ENCODE measurements around the gene GPATCH1. TPM values are rescaled to one million over a fixed set of nuclear protein-coding genes. Genes with fewer than 3 reads are reported as not detected.
A peak's percentile ranks its signal among the peaks of the same experiment; 100 is the strongest.

Gene GPATCH1
- total RNA-seq, 3 donors from 2014 or later (not counting 1 experiment from before 2014, with no cell fraction given): 9.1 to 15.0 (median 12.7) TPM

- Histone ChIP-seq H3K27me3 (ENCODE audit: control insufficient read depth, insufficient read depth, low read length) (no peaks in the 10 kb centered on the region), H3K9me3 (ENCODE audit: control insufficient read depth, insufficient read depth, low read length) (no peaks in the 10 kb centered on the region), H3K4me1 (ENCODE audit: control insufficient read depth, insufficient read depth, low read length) (peaks cover 5% of the 10 kb centered on the region), H3K36me3 (ENCODE audit: control insufficient read depth, insufficient read depth, low read length) (no peaks in the 10 kb centered on the region), H3K27ac (ENCODE audit: low read length) (no peak overlapping the region), H3K4me3 (ENCODE audit: low read length) (no peak overlapping the region)
- Mint-ChIP-seq H3K36me3 (no peaks in the 10 kb centered on the region), H3K9me3 (no peaks in the 10 kb centered on the region), H3K4me1 (peaks cover 5 to 7% of the 10 kb centered on the region in 2 donors), H3K27me3 (ENCODE audit: low read depth in 2 of 2) (peaks cover 0 to 7% of the 10 kb centered on the region in 2 donors), H3K4me3 (no peak overlapping the region), H3K27ac (peak overlapping the region in 1 of 2 donors; percentile 13)
- intact Hi-C loops (cut with micrococcal nuclease): loop anchor here (1.0 kb wide), 2 partner anchors 40 to 91 kb away; no protein-coding TSS in a partner anchor
- ATAC-seq: peak; percentile 94 to 100 (median 100)
- DNase-seq: peak; percentile 51 to 84
- WGBS (ENCODE audit: insufficient coverage): 31% methylated on average over 22 of the region's 23 CpGs
- peak; percentile 96 for TF ChIP-seq CTCF (IDR thresholded peaks at IDR 0.05)
Measured at GRCh38 chr19:33143897-33144405, 63.0 kb downstream of the GPATCH1 start.

DNA sequence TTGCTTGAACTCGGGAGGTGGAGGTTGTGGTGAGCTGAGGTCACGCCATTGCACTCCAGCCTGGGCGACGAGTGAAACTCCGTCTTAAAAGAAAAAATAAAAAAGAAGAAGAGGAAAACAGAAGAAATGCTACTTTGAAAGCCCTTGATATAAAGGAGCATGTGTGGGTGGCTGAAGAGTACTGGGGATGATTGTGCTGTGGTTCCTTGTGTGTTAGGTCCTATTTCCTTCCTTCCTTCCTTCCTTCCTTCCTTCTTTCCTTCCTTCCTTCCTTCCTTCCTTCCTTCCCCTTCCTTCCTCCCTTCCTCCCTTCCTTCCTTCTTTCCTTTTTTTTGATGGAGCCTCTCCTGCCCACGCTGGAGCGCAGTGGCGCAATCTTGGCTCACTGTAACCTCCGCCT, 65.2 kb downstream of the GPATCH1 start:
- DNase-seq (no peak), ATAC-seq (no peak)
- intact Hi-C loops (cut with micrococcal nuclease): no loop called here
- peaks cover 5% of the 10 kb centered on the region for H3K4me1 ChIP-seq (ENCODE audit: control insufficient read depth, insufficient read depth, low read length)
- no peaks in the 10 kb centered on the region for H3K27me3 ChIP-seq (ENCODE audit: control insufficient read depth, insufficient read depth, low read length)
- peaks cover 0 to 6% of the 10 kb centered on the region in 2 donors for H3K27me3 Mint-ChIP-seq (ENCODE audit: low read depth in 2 of 2)
- H3K4me3 ChIP-seq (ENCODE audit: low read length): no peak overlapping the region
- no peaks in the 10 kb centered on the region for H3K36me3 Mint-ChIP-seq
- no peaks in the 10 kb centered on the region for H3K36me3 ChIP-seq (ENCODE audit: control insufficient read depth, insufficient read depth, low read length)
- H3K9me3 ChIP-seq (ENCODE audit: control insufficient read depth, insufficient read depth, low read length): no peaks in the 10 kb centered on the region
- WGBS (ENCODE audit: insufficient coverage): 93% methylated on average over 9 of the region's 9 CpGs
- no peak for TF ChIP-seq CTCF (IDR thresholded peaks at IDR 0.05)
- H3K4me3 Mint-ChIP-seq: no peak overlapping the region
- H3K27ac ChIP-seq (ENCODE audit: low read length): no peak overlapping the region
- no peak overlapping the region for H3K27ac Mint-ChIP-seq
- peaks cover 5 to 7% of the 10 kb centered on the region in 2 donors for H3K4me1 Mint-ChIP-seq
- H3K9me3 Mint-ChIP-seq: no peaks in the 10 kb centered on the region

- Mint-ChIP-seq H3K27me3 (ENCODE audit: low read depth in 2 of 2) (peaks cover 0 to 2% of the 10 kb centered on the region in 2 donors), H3K27ac (no peak overlapping the region), H3K36me3 (no peaks in the 10 kb centered on the region), H3K4me3 (no peak overlapping the region), H3K4me1 (peaks cover 5 to 7% of the 10 kb centered on the region in 2 donors), H3K9me3 (no peaks in the 10 kb centered on the region)
- TF ChIP-seq CTCF (IDR thresholded peaks at IDR 0.05): no peak
- Histone ChIP-seq H3K4me1 (ENCODE audit: control insufficient read depth, insufficient read depth, low read length) (peaks cover 5% of the 10 kb centered on the region), H3K9me3 (ENCODE audit: control insufficient read depth, insufficient read depth, low read length) (no peaks in the 10 kb centered on the region), H3K27ac (ENCODE audit: low read length) (no peak overlapping the region), H3K4me3 (ENCODE audit: low read length) (no peak overlapping the region), H3K27me3 (ENCODE audit: control insufficient read depth, insufficient read depth, low read length) (no peaks in the 10 kb centered on the region), H3K36me3 (ENCODE audit: control insufficient read depth, insufficient read depth, low read length) (no peaks in the 10 kb centered on the region)
- intact Hi-C loops (cut with micrococcal nuclease): no loop called here
- ATAC-seq (no peak), DNase-seq (no peak)
- 93% methylated on average over 6 of the region's 6 CpGs for WGBS (ENCODE audit: insufficient coverage)
Measured at GRCh38 chr19:33147538-33147937, 66.6 kb downstream of the GPATCH1 start.

Measured in natural killer cell (primary cell).